H9 (cell line): ENCODE results near the gene FIGNL2. TPM values are rescaled to one million over a fixed set of nuclear protein-coding genes. Genes with fewer than 3 reads are reported as not detected.

Source experiments
- DNase-seq: peaks from one replicate; pipeline ENCODE4 v3.0.0-alpha.2; 2017
- H2AFZ ChIP-seq: one replicate; pipeline ENCODE4 v1.6.1; 2013; ENCODE audit warnings: mild to moderate bottlenecking, low read length, control low read depth, moderate library complexity
- H2AK5ac ChIP-seq: 2 replicates; pipeline ENCODE4 v1.6.1; 2013; ENCODE audit warnings: low read length, control low read depth, mixed read lengths; ENCODE audit not compliant: insufficient read length
- H2BK120ac ChIP-seq: one replicate; pipeline ENCODE4 v1.6.1; 2013; ENCODE audit warnings: low read depth, mild to moderate bottlenecking, low read length, control low read depth, inconsistent platforms; ENCODE audit not compliant: poor library complexity, severe bottlenecking
- H2BK12ac ChIP-seq: 2 replicates; pipeline ENCODE4 v1.6.1; 2013; ENCODE audit warnings: low read length, control low read depth, mixed read lengths, low read depth; ENCODE audit not compliant: insufficient read length
- H2BK15ac ChIP-seq: 2 replicates; pipeline ENCODE4 v1.6.1; 2013; ENCODE audit warnings: low read depth, low read length, control low read depth
- H2BK20ac ChIP-seq: one replicate; pipeline ENCODE4 v1.6.1; 2013; ENCODE audit warnings: low read depth, mild to moderate bottlenecking, low read length, control low read depth, inconsistent platforms; ENCODE audit not compliant: poor library complexity, severe bottlenecking
- H2BK5ac ChIP-seq: 2 replicates; pipeline ENCODE4 v1.6.1; 2013; ENCODE audit warnings: low read length, control low read depth, mixed read lengths; ENCODE audit not compliant: insufficient read length
- H3K14ac ChIP-seq: 2 replicates; pipeline ENCODE4 v1.6.1; 2013; ENCODE audit warnings: low read length, control low read depth; ENCODE audit not compliant: insufficient read depth
- H3K18ac ChIP-seq: 2 replicates; pipeline ENCODE4 v1.6.1; 2013; ENCODE audit warnings: low read depth, mild to moderate bottlenecking, mixed read lengths, low read length, control low read depth; ENCODE audit not compliant: insufficient read length
- H3K23ac ChIP-seq: 2 replicates; pipeline ENCODE4 v1.6.1; 2013; ENCODE audit warnings: low read length, control low read depth, mixed read lengths, low read depth; ENCODE audit not compliant: insufficient read length
- H3K23me2 ChIP-seq: 2 replicates; pipeline ENCODE4 v1.6.1; 2013; ENCODE audit warnings: low read depth, mild to moderate bottlenecking, mixed read lengths, low read length, control low read depth; ENCODE audit not compliant: insufficient read length, poor library complexity, severe bottlenecking
- H3K27ac ChIP-seq: 2 replicates; pipeline ENCODE4 v1.5.1; 2013; ENCODE audit warnings: low read length, control low read depth, mixed read lengths, low read depth; ENCODE audit not compliant: insufficient read length
- H3K27me3 ChIP-seq: 2 replicates; pipeline ENCODE4 v1.6.1; 2013; ENCODE audit warnings: low read length, control low read depth, inconsistent platforms; ENCODE audit not compliant: insufficient read depth
- H3K4ac ChIP-seq: 2 replicates; pipeline ENCODE4 v1.6.1; 2013; ENCODE audit warnings: low read depth, mild to moderate bottlenecking, control low read depth, inconsistent platforms, low read length, moderate library complexity
- H3K4me1 ChIP-seq: 2 replicates; pipeline ENCODE4 v1.6.1; 2013; ENCODE audit warnings: low read length, control low read depth, inconsistent platforms; ENCODE audit not compliant: insufficient read depth
- H3K4me2 ChIP-seq: 2 replicates; pipeline ENCODE4 v1.6.1; 2013; ENCODE audit warnings: low read length, control low read depth, mixed read lengths; ENCODE audit not compliant: insufficient read length, insufficient read depth
- H3K56ac ChIP-seq: 2 replicates; pipeline ENCODE4 v1.6.1; 2013; ENCODE audit warnings: low read depth, mild to moderate bottlenecking, mixed read lengths, low read length, control low read depth; ENCODE audit not compliant: insufficient read length
- H3K79me1 ChIP-seq: 2 replicates; pipeline ENCODE4 v1.6.1; 2013; ENCODE audit warnings: low read depth, mild to moderate bottlenecking, moderate library complexity, low read length, control low read depth, inconsistent platforms; ENCODE audit not compliant: insufficient read depth, poor library complexity, severe bottlenecking
- H3K79me2 ChIP-seq: 2 replicates; pipeline ENCODE4 v1.6.1; 2013; ENCODE audit warnings: low read length, control low read depth, inconsistent platforms; ENCODE audit not compliant: insufficient read depth
- H3K9ac ChIP-seq: 2 replicates; pipeline ENCODE4 v1.6.1; 2013; ENCODE audit warnings: low read length, control low read depth, mixed read lengths; ENCODE audit not compliant: insufficient read length; ENCODE audit errors: extremely low read depth
- H3K9me3 ChIP-seq: one replicate; pipeline ENCODE4 v1.6.1; 2013; ENCODE audit warnings: low read depth, low read length, inconsistent platforms; ENCODE audit not compliant: control insufficient read depth
- H3T11ph ChIP-seq: one replicate; pipeline ENCODE4 v1.6.1; 2013; ENCODE audit warnings: mild to moderate bottlenecking, low read length, control low read depth, inconsistent platforms
- H4K20me1 ChIP-seq: one replicate; pipeline ENCODE4 v1.6.1; 2013; ENCODE audit not compliant: control insufficient read depth, insufficient read length, insufficient read depth
- H4K5ac ChIP-seq: 2 replicates; pipeline ENCODE4 v1.6.1; 2013; ENCODE audit warnings: low read depth, mild to moderate bottlenecking, mixed read lengths, low read length, control low read depth; ENCODE audit not compliant: insufficient read length
- H4K8ac ChIP-seq: replicated peaks from 2 replicates; pipeline ENCODE4 v1.6.1; 2013; ENCODE audit warnings: low read length, control low read depth, mixed read lengths, low read depth; ENCODE audit not compliant: insufficient read length
- H4K91ac ChIP-seq: 2 replicates; pipeline ENCODE4 v1.6.1; 2013; ENCODE audit warnings: low read depth, mild to moderate bottlenecking, moderate library complexity, mixed read lengths, low read length, control low read depth; ENCODE audit not compliant: insufficient read length
- H3K27ac Mint-ChIP-seq, 3 experiments: 2 replicates in 2 of 3; 3 replicates in 1 of 3; pipeline ENCODE4 v1.8.0; 2020 to 2021; ENCODE audit warnings: mixed read lengths in 3 of 3, mild to moderate bottlenecking in 1 of 3, moderate library complexity in 1 of 3
- H3K27me3 Mint-ChIP-seq: 2 replicates; pipeline ENCODE4 v1.8.0; 2021; ENCODE audit warnings: low read depth, mild to moderate bottlenecking, moderate library complexity, mixed read lengths
- H3K36me3 Mint-ChIP-seq, 3 experiments: 2 replicates in 2 of 3; 3 replicates in 1 of 3; pipeline ENCODE4 v1.8.0; 2020 to 2021; ENCODE audit warnings: low read depth in 3 of 3, mixed read lengths in 3 of 3; ENCODE audit not compliant: insufficient read depth in 1 of 3
- H3K4me1 Mint-ChIP-seq, 2 experiments: 2 replicates each; pipeline ENCODE4 v1.8.0; 2020; ENCODE audit warnings: mixed read lengths in 2 of 2
- H3K4me3 Mint-ChIP-seq, 2 experiments: 2 replicates in 1 of 2; 3 replicates in 1 of 2; pipeline ENCODE4 v1.8.0; 2020 to 2021; ENCODE audit warnings: mild to moderate bottlenecking in 2 of 2, mixed read lengths in 2 of 2, moderate library complexity in 1 of 2
- H3K9me3 Mint-ChIP-seq, 2 experiments: 2 replicates in 1 of 2; 3 replicates in 1 of 2; pipeline ENCODE4 v1.8.0; 2020; ENCODE audit warnings: mild to moderate bottlenecking in 2 of 2, mixed read lengths in 2 of 2, moderate library complexity in 1 of 2
- WGBS: extraction: QIAGEN DNeasy Blood & Tissue Kit; methylation state at CpG from one replicate; pipeline ENCODE4 v1.1.7; 2013; ENCODE audit warnings: missing lambda C conversion rate, low lambda C conversion rate, mixed read lengths; ENCODE audit not compliant: insufficient read length; ENCODE audit errors: extremely low coverage; 5-methylcytosine and 5-hydroxymethylcytosine counted together
- total RNA-seq: library from RNA; stranded (reverse); gene quantifications from 2 replicates; pipeline ENCODE4 v1.2.1, GENCODE V29; 2021
- TF ChIP-seq, protein P1 (sequence below): fragments of 200-600 bp; sonication (generic); conservative IDR thresholded peaks from 3 replicates; pipeline ENCODE4 v1.8.0; 2021; ENCODE audit warnings: antibody characterized with exemption, mild to moderate bottlenecking

FIGNL2 gene
- total RNA-seq, 1 experiment from 2014 or later = 19.7 TPM

DNA sequence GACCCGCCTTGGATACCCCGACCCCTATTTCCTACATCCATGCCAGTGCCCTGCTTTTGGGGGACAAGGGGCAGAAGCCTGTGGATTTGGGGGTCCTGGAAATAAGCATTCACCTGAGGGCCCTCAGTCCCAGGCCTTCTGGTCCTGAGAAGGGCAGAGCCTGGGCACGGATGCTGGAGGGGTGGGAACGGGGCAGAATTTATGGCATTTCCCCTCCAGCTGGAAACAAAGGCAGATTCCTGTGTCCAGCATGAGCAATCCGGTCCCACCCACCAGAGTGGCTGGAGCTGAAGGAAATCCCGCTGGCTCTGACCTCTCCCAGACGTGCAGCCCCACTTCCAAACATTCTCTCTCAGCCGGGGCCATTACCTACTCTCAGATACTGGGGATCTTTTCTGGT, 48.7 kb upstream of the FIGNL2 start:
- H2BK20ac ChIP-seq = no peak overlapping the region
- H3T11ph ChIP-seq = no peak overlapping the region
- H4K5ac ChIP-seq = no peak overlapping the region
- H3K14ac ChIP-seq = no peak overlapping the region
- peaks cover 2% of the 10 kb centered on the region; the same call in 1 of the 2 replicates for H3K27me3 ChIP-seq
- H3K4me1 ChIP-seq = no peaks in the 10 kb centered on the region
- no peaks in the 10 kb centered on the region; a peak in 1 of 5 replicates for H3K9me3 Mint-ChIP-seq
- H4K20me1 ChIP-seq = no peaks in the 10 kb centered on the region
- no peaks in the 10 kb centered on the region; a peak in 1 of 7 replicates for H3K36me3 Mint-ChIP-seq
- DNase-seq = no peak
- H3K23me2 ChIP-seq = no peaks in the 10 kb centered on the region
- H4K8ac ChIP-seq = no peak overlapping the region
- no peak overlapping the region for H3K4me3 Mint-ChIP-seq
- H3K18ac ChIP-seq = no peak overlapping the region
- no peak overlapping the region for H3K56ac ChIP-seq
- H3K4ac ChIP-seq = no peak overlapping the region
- H3K9ac ChIP-seq = no peak overlapping the region
- no peak overlapping the region for H2AFZ ChIP-seq
- no peak overlapping the region for H2BK120ac ChIP-seq
- H4K91ac ChIP-seq = no peak overlapping the region
- no peaks in the 10 kb centered on the region for H3K9me3 ChIP-seq
- H2BK15ac ChIP-seq = no peak overlapping the region
- H2BK12ac ChIP-seq = no peak overlapping the region
- peaks cover 10 to 17% of the 10 kb centered on the region in 2 experiments for H3K4me1 Mint-ChIP-seq
- H3K23ac ChIP-seq = no peak overlapping the region
- H3K79me1 ChIP-seq = no peaks in the 10 kb centered on the region
- H2BK5ac ChIP-seq = no peak overlapping the region
- no peak overlapping the region for H3K27ac ChIP-seq
- no peak overlapping the region for H3K27ac Mint-ChIP-seq
- no CpG with 5 or more reads among the region's 8 CpGs for WGBS
- H2AK5ac ChIP-seq = no peak overlapping the region
- TF ChIP-seq, protein P1, sequence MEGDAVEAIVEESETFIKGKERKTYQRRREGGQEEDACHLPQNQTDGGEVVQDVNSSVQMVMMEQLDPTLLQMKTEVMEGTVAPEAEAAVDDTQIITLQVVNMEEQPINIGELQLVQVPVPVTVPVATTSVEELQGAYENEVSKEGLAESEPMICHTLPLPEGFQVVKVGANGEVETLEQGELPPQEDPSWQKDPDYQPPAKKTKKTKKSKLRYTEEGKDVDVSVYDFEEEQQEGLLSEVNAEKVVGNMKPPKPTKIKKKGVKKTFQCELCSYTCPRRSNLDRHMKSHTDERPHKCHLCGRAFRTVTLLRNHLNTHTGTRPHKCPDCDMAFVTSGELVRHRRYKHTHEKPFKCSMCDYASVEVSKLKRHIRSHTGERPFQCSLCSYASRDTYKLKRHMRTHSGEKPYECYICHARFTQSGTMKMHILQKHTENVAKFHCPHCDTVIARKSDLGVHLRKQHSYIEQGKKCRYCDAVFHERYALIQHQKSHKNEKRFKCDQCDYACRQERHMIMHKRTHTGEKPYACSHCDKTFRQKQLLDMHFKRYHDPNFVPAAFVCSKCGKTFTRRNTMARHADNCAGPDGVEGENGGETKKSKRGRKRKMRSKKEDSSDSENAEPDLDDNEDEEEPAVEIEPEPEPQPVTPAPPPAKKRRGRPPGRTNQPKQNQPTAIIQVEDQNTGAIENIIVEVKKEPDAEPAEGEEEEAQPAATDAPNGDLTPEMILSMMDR = no peak
- peaks cover 14% of the 10 kb centered on the region for H3K27me3 Mint-ChIP-seq
- H3K79me2 ChIP-seq = no peaks in the 10 kb centered on the region
- no peak overlapping the region for H3K4me2 ChIP-seq
